GM21423 (cell line): ENCODE results near the gene TUBGCP5.

ENCODE experiments used
- ATAC-seq: cut with Tn5 transposase; IDR thresholded peaks from one replicate; pipeline ENCODE4 v1.9.1; 2021; ENCODE audit warnings: mild to moderate bottlenecking, moderate library complexity; ENCODE audit not compliant: unreplicated experiment

Gene TUBGCP5

GRCh38 chr15:22954798-22955543 lies 84.4 kb downstream of the TUBGCP5 start:
- no peak for ATAC-seq

DNA sequence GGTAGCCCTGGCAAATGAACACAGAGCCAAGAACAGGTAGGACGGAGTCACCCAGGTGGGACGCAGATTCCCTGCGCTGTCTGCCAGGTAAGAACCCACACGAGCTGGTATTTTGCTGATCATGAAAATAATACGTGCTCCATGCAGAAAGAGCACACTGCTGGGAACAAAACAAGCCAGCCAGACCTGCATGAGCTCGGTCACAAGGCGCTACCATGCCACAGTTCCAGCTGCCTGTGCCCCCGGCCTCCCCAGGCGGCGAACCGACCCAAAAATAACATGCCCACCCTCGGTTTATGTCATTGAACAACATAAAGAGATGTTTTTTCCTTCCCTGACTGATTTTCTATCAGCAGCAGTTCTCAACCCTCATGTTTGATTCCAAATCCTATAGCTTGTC lies 85.0 kb downstream of the TUBGCP5 start:
- no peak for ATAC-seq

DNA sequence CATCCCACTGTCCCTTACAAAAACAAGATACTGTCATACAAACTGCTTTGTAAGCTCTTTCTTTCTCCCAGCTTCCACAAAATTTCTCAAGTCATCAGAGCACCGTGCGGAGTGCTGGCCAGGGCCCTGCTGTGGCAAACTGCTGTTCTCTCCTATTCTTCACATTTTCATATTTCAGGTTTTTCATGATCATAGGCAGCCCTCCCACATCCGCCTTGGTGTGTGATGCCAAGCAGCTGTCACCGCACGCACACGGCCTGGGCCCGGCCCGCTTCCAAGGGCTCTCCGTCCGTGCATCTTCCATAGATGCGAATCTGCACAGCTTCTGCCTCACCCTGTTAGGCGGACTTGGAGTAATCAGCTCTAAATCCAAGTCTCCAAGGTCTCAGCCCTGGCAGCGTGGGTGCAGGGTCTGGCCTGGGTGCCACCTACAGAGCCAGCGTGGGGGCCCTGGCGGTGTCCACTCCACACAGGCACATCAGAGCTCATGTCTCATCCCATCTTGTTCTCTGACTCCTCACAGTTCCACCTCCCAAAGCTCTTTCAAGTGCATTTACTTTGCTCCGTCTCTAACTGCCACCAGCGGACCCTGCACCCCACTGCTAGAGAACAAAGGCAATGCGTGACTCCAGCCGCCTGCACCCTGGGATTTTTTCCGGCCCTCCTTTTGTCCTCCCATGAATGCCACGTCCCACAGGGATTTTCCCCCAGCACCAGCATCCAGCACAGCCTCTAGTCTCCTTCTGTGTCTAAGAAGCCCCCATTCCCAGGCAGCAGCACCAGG lies 86.4 kb downstream of the TUBGCP5 start:
- ATAC-seq = no peak

GRCh38 chr15:22951381-22952280 lies 87.7 kb downstream of the TUBGCP5 start:
- ATAC-seq = no peak

DNA sequence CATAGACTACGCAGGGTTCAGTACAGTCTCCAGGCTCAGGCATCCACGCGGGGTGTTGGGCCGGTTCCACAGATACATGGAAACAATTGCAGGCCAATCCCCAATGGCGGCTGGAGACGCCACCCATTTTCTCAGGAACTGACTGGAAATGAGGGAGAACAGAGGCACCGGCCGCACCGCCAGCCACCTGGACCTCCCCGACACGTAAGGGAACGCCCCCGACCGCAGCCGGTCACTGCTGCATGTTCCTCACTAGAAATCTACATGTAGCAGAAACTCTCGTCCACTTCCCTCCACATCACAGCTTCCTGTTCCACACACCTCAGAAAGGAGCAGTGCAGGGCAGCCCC lies 88.4 kb downstream of the TUBGCP5 start:
- ATAC-seq = no peak

DNA sequence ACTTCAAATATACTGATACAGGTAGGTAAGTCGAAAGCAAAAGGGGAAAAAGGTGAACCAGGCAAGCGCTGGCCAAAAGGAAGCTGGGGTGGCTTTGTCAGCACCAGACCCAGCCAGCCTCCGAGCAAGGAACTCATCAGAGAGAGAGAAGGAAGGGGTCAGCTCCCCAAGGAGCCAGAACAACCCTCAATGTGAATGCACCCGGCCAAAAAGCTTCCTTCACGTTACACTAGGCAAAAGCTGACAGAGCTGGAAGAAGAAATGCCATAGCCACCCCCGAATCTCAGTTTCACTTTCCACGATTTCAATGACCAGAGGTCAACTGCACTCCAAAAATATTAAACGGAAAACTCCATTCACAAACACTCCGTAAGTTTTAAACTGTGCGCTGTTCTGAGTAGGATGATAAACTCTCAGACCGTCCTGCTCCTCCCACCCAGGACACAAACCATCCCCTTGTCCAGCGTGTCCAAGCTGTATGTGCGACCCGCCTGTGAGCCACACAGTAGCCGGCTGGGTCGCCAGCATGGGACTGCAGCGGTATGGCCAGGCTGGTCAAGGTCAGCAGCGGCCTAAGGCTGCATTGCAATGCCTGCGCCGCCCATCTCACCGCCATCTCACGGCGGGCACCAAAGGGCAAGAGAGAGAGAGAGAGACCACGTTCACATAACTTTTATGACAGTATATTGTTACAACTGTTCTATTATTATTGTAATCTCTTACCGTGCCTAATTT lies 88.9 kb downstream of the TUBGCP5 start:
- no peak for ATAC-seq
